Panc1 (cell line): ENCODE data around the gene ASCC3.

Experiments
- TCF7L2 ChIP-seq: IDR thresholded peaks from 2 replicates; pipeline ENCODE4 v1.6.1; 2011; ENCODE audit warnings: mild to moderate bottlenecking, low read depth, low read length, inconsistent platforms
- TF ChIP-seq, protein P1 (sequence below): fragments of 450-650 bp; IDR thresholded peaks from 2 replicates; pipeline ENCODE4 v1.5.1; 2017; ENCODE audit warnings: mild to moderate bottlenecking

- TF ChIP-seq, protein P1, sequence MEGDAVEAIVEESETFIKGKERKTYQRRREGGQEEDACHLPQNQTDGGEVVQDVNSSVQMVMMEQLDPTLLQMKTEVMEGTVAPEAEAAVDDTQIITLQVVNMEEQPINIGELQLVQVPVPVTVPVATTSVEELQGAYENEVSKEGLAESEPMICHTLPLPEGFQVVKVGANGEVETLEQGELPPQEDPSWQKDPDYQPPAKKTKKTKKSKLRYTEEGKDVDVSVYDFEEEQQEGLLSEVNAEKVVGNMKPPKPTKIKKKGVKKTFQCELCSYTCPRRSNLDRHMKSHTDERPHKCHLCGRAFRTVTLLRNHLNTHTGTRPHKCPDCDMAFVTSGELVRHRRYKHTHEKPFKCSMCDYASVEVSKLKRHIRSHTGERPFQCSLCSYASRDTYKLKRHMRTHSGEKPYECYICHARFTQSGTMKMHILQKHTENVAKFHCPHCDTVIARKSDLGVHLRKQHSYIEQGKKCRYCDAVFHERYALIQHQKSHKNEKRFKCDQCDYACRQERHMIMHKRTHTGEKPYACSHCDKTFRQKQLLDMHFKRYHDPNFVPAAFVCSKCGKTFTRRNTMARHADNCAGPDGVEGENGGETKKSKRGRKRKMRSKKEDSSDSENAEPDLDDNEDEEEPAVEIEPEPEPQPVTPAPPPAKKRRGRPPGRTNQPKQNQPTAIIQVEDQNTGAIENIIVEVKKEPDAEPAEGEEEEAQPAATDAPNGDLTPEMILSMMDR, result no peak
- TF ChIP-seq TCF7L2, result no peak
Observed at GRCh38 chr6:100506651-100507050, 374.5 kb downstream of the ASCC3 start.
